GM18520 (cell line): Measurements from ENCODE around the gene MRPS18A.
A peak's percentile ranks its signal among the peaks of the same experiment; 100 is the strongest.

ENCODE experiments used
- ATAC-seq: cut with Tn5 transposase; IDR thresholded peaks from one replicate; pipeline ENCODE4 v1.9.1; 2021; ENCODE audit not compliant: unreplicated experiment

The MRPS18A gene

DNA sequence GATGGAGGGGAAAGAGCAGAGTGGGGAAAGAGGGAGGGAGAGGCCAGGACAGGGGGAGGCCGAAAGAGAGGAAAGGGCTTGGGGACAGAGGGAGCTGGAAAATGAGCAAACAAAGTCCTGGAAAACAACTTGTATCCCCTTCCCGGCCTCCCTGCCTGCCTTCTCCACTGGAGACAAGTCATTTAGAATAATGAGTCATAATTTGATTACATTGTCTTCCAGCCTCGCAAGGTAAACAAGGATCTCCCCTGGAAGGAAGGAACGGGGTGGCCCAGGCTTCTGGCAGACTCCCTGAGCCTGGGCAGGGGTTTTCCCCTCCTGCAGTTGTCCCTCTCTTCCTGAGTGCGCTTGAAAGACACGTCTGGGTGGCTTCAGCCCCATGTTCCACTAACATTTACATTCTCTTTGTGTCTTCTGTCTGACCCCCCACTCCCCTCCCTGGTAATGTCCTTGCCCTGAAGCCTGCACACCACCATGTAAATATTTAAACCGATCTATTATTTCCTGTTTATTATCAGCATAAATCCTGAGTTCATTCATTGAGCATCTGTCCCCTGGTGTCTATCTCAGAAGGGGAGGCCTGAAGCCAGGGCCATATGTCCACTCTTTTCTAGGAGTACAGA is 12.1 kb upstream of the MRPS18A start:
- ATAC-seq, result no peak

DNA sequence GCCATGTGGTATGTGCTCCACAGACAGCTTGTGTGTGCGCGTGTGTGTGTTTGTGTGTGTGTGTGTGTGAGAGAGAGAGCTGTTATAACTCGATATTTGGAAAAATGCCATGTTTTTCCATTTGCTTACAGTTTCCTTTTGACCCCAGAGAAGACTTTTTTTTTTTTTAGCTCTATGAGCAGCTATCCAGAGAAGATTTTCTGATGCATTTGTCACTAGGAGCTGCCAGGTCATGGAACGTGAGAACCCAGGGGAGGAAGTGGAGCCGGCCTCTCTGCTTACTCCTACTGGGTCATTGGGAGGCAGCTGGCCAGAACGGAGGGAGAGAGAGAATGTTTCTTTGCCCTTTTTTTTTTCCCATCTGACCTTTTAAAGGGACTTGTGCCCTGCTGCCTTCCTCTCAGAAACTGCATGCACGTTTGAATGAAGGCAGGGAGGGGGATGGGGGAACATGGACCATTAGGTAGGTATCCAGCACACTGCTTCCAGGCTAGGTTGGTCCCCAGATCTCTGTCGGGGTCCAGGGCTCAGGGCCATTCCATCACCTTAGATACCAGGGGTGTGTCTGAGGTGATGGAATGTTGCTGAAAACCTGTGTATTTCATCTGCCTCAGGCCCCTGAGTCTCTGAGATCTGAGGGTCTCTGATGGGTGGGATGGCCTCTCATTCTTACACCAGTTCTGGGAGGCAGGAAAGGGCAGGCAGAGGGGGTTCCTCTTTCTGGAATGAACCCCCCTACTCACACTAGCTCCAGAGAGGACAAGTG is 11.2 kb upstream of the MRPS18A start:
- ATAC-seq, result no peak

DNA sequence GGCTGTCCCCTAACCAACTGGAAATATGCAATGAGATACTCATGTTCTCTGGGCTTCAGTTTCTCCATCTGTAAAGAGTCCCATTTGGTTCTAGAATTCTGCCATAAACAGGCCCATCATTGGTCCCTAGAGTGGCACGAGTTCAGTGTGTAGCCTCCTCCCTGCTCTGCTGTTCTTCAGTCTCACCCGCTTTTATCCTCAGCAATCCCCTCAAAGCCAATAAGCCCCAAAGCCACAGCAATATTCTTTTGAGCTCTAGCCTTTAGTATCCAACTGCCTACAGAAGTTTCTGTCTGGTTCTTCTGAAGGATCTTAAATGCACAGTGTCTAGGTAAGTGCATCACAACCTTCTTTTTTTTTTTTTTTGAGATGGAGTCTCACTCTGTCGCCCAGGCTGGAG is 9.8 kb upstream of the MRPS18A start:
- no peak for ATAC-seq

DNA sequence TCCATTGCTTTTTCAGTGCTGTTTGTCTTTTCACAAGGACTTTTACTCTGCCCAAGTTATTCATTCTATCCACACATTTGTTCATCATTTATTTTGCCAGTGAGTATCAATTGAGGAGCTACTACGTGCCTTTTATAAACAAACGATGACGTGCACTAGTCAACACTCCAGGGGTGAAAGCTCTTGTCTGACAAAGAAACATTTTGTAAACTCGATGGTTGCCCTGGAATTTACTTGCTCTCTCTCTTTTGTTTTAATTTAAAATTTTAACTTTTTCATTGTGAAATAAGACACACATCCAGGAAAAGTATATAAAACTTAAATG is 8.3 kb upstream of the MRPS18A start:
- ATAC-seq, result no peak

DNA sequence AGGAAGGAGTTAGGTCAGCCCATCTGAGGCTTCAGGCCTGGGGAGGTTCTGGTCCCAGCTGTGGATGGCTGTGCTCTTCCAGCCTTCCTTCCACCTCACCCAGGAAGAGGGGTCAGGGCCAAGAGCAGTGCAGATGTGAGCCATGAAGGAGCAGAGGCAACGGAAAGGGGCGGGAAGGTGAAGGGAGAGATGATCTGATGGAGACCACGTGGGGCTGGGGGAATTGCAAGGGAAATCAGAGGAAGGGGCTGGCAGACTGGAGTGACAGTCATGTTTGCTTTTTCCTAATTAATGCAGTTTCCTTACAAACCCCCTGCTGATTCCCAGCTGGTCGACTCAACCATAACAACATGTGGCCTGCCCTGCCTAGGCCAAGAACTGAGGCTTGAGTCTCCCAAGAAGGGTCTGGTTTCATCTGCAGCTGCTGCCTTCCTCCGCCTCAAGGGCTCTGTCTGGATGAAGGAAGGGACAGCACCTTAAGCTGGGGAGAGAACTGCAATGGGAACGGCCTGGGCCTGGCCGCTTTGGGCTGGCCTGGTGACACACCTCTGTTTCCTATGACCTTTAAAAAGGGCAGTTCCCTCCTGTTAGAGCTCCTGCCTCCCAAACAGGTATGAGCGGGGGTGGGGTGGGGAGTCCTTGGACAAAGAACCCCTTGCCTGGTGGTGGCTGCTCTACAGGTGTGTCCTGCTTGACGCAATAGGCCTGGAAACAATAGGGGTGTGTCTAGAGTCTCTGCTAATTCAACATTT is 7.8 kb upstream of the MRPS18A start:
- no peak for ATAC-seq

DNA sequence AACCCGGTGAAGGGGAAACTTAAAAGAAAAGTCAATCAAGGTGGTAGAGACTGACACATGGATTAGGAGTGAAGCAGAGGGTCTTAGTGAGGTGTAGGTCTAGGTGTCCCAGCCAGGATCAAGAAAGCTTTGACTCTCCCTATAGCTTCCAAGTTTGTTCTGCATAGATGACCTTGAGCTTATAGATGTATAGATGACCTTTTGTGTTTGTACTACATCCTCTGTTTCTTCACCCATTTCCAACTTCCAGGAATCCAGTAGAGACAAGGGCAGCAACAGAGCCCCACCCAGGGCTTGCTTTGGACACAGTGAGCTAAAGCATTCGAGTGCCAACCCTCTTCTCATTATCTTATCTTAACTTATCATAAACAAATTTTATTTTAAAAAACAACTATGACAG is 1.8 kb upstream of the MRPS18A start:
- ATAC-seq, result no peak

DNA sequence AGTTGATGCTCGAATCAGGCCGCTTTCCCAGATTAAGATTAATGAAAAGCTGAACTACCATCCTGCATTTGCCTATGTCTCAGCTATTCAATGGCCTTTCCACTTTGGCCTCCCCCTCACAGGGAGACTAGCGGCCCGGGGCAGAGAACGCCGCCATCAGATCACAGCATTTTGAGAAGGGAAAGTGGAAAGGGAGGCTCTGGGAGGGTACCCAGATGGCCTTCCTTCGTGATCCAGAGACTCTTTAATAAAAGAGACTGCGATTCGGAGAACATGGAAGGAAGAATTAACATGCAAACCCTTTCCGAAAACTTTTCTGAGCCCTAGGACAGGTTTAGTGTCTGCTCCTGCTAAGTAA is 533 bp downstream of the MRPS18A start:
- ATAC-seq, result no peak

DNA sequence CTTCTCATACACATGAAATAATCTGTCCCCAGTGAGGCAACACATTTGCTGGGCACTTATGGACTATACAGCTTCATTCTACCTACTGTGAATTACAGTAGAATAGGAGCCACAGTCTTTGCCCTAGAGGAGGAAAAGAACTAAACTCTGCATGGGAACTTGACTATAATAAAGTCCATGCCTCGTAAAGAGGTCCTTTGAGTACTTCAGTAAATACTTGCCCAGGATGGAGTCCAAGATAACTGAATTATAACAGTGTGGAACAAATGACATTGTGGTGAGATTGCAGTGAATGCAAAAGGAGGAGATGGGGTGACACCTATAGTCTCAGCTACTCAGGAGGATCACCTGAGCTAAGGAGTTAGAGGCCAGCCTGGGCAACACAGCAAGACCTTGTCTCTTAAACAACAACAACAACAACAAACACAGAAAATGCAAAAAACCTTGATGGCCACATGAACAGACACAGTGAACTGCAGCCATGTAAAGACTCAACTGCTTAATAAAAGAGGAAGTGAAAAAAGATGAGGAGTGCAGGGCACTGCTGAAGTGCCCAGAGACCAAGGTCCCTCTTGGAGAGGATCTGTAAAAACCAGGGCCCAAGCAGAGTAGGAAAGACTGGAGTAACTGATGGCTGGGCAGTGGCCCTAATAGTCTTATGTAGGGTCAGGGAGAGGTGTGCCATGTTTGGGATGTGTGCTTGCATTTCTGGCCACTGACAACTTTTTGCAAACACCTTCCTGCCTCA is 3.7 kb downstream of the MRPS18A start:
- peak; percentile 38 for ATAC-seq

DNA sequence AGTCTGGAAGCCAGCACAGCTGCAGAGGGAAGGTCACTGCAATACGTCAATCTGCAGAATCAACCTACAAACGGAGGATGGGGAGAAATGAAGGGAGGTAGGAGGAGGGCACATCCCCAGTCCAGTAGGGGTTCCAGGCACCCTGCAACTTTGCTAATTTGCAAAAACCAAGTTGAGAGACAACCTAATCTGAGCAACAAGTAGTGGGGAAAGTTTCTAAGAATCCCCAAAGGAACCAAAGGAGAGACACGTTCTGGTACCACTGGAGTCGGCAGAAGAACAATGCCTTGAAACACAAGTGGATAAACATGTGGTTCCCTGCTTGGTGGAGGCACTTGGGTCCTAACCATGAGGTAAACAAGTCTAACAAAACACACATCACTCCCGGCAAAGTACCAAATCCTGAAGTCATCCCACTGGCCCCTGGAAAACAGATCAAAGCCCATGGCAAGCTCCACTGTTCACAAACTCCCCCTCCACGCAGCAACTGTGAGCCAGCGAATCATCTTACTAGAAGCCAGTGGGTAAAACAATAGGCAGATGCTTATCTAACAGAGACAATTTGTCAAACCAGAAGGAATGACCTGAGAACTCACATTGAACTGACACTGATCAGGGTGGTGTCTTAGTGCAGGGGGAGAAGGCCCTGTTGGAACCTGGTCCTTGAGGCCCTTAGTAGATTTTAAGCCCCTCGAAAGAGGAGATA is 4.7 kb downstream of the MRPS18A start:
- ATAC-seq, result no peak

DNA sequence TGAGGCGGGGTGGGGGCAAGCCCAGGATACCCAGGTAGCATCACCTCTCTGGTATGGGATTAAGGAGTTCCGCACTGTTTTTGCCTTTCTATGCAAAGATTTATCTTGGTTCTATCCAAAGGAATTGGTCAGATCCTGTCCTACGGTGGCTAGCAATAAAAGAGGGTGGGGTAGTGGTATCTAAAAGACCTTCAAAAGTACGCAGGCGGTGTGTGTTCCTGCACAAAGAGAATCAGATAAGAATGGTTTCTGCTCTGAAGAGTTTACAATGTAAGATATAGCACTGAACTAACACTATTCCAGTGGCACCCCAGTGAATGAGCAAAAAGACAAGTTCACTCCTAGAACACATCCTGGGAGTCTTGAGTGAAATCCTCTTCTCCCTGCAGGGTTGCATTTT is 6.3 kb downstream of the MRPS18A start:
- no peak for ATAC-seq

DNA sequence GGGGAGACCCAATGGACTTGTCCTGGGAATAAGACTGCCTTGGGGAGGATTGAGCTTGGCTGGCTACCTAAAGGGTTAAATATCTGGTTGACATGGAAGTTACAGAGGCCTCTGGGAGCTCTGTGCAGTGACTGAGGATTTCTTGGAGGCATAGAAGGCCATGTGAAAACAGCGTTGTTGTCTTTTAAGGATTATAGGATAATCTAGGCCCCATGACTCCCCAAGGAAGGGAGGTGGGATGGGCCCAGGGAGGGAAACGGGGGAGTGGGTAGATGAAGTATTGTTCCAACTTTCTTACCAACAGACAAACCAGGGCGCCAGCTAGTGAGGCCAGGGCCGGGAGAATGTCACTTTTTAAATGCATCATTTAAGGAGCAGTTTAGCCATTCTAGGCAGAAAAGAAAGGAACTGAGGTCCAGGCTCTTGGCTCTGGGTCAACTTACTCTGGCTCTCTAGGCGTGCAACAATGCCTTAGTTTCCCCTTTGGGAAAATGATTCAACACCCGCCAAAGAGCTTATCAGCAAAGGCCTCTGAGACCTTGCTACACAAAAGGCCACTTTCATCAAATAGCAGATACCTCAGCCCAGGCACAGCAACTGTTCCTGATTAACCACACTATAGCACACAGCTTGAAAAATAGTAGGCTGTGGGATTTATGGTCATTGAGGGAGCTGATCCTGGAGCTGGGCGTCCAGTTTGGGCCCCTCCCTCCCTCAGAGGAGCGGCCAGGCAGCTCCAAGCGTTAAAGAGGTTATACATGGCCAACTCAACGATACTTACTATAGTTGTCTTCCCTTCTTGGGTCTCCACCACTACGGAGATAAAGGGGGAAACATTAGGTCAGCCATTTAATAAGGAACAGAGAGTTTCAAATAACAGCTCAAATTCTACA is 7.0 kb downstream of the MRPS18A start:
- ATAC-seq, result no peak

DNA sequence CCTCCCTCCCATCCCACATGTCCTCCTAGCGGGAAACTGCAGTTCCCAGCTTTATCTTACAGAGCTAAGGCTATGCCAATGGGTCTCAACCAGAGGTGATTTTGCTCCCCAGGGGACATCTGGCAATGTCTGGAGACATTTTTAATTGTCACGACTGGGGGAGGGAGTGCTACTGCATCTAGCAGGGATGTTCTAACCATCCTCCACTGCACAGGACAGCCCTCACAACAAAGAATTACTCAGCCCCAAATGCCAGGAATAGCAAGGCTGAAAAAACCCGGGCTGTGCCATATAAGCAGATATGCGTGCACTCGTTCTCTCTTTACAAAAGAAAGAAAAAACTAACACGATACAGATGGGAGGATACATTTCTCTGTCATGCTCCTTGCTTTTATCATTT is 8.5 kb downstream of the MRPS18A start:
- ATAC-seq, result no peak

DNA sequence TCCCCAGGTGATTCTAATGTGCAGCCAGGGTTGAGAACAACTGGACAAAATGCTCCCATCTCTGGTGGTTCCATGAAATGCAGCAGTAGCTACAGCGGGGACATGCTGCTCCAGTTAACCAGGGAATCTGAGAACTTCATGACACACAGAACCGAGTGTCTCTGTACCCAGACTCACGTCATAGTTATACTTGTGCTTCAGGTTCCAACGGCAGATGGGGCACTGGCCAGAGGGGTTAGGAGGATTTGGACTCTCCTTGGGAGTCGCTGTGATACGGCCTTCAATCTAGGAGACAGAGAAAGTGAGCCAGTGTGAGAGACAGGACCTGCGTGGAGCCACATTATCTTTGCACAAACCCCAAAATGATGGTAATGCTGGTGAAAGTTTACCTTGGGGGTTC is 9.2 kb downstream of the MRPS18A start:
- ATAC-seq, result no peak

DNA sequence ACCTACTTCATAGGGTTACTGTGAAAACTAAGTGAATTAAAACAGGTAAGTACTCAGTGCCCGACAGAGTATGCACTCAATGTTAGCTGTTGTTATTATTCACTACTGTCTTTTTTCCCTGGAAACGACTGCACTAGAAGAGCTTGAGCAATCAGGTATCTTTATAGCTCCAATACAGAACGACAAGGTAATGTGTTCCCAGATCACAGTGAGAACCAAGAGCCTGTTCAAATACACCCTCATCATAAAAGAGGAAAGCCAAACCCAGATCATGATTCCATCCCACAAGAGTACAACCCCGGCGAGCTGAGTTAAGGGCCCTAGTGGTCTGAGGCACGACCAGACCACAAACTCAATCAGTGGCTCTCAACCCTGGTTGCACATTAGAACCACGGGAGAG is 9.8 kb downstream of the MRPS18A start:
- ATAC-seq, result no peak

DNA sequence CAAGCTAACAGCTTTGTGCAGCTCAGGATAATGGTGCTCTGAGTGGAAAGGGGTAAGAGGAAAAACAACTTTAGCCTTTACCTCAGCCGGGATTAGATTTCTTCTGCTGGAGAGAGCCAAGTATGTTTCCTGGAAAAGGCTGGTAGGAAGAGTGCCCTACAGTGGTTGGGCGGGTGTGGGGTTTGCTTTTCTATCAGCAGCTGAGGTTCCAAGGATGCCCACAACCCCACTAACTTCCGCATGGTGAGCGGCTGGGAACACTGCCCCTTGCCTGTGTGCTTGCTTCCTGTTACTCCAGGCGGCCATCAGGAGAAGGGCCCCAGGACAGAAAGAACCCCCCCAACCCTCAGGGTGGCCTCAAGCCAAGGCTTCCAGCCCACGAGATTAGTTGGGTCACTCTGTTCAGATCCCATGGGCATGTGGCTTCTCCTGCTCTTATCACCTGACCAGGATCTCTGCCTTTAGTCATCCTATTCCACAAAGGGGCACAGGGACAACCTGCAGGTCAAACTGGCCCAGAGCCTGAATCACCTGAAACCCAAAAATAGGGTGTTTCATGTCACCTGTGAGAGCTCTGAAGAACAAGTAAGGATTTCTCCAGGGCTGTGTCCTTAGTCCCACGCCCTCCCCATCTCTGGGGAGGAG is 10.5 kb downstream of the MRPS18A start:
- no peak for ATAC-seq

DNA sequence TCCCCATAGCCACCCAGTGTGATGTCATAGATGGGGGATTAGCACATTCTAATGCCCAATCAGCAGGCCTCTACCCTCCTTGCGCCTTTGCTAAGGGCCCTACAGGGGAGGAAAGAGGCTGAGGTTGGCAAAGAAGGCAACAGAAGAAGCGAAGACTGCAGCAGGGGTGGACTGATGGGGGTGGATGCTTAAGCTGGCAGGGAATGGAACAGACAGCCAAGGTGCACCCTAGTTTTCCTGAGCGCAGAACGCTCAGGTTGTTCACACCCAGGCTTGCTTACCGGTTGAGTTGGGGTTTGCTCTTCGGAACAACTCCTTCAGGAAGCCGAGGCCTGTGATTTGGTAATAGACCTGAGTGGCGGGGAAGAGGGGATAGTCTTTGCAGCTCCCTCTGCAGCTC is 12.7 kb downstream of the MRPS18A start:
- no peak for ATAC-seq

DNA sequence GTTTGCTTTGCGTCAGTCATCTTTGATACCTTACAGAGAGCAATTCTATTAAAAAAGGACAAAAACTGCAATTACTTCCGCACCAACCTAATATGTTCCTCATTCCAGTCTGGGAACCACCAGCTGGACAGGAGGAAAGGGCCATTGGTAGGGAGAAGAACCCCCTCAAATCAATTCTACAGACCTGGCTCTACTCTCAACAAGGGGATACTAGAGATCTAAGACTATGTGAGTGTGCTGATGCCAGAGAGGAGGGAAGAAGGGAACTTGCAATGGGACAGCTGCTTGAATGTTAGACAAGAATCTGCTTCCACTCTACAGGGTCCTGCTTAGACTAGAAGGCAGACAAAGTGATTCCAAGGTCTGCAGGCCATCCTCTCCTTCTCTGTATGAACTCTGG is 13.3 kb downstream of the MRPS18A start:
- no peak for ATAC-seq

DNA sequence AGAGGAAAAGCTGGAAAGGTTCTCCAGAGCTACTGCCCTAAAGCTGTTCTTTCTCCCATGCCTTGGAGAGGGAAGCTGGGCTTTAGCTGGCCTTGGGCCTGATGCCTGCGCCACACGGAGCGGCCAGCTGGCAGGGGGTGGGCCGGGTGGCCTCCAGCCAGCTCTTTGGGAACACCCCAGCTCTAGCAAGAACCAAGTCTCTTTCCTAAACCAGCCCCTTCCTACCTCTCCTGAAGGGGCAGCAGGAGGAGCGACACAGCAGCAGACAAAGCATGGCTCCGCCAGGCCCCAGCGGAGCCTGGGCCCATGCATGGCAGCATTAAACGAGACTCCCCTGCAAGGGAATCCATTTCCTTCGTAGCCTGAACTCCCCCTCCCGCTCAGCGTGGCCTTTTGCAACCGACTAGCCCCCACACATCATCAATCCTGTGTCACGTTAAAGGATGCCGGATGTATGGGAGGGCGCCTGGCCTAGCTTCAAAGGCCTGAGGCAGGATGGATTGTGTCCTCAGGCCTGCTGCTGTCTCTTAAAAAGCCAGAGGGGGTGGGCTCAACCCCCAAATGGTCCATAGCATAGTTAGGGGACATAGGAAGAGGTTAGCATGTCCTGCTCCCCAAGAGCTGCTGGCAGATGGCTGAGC is 14.0 kb downstream of the MRPS18A start:
- ATAC-seq, result no peak
